ENCODE results near the gene NOD2. TPM values are rescaled to one million over a fixed set of nuclear protein-coding genes. Genes with fewer than 3 reads are reported as not detected.

NOD2 gene
- 0.52 and 0.54 TPM in 2 replicates for total RNA-seq

DNA sequence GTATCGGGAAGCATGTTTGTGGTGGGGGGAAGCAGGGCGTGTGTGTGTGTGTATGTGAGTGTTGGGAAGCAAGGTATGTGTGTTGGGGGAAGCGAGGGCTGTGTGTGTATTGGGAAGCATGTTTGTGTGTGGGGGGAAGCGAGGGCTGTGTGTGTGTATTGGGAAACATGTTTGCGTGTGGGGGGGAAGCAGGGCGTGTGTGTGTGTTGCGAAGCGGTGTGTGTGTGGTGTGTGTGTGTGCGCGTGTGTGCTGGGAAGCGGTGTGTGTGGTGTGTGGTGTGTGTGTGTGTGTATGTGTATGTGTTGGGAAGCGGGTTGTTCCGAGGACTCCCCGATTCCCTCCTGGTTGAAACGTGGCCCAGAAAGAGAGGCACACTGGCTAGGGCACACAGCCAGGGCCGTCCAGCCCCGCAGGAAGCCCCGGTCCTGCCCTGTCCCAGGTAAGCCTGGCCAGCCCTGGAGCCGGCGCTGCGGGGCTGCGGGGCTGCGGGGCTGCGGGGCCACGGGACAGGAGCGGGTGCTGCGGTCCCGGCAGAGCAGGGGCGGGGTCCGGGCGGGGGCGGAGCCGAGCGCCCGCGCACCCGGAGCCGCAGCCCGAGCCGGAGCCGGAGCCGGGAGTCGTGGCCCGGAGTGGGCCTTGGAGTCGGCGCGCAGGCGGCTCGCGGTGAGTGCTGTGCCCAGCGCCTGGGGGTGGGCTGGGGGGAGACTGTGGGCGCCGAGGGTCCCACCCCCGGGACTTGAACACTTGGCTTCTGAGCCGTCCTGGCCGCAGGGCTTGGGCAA, at the start of gene NOD2:
NOD2 (plus strand) TSS at position 608 of the 783 bp plus-strand sequence. CDS start 5,890 bp downstream, outside the sequence.

GRCh38 chr16:50681021-50681885, 12.2 kb upstream of the NOD2 start, which contains the start of gene SNX20:
SNX20 (minus strand) TSS chr16:50681312; CDS start chr16:50677526, 3,786 bp downstream.

GRCh38 chr16:50741781-50742575, 48.6 kb downstream of the NOD2 start, which contains the start of gene CYLD:
CYLD (plus strand) TSS chr16:50742086; CDS start chr16:50749699, 7,613 bp downstream.

Small RNA genes lying within 50 kb of the gene (small RNA-seq; reads per million reads assigned to genes)
- gene MIR3181: not detected

Other genes starting within 250 kb of the NOD2 start
- 0.54 and 0.78 TPM in 2 replicates for gene NKD1, start 145.2 kb upstream of the NOD2 start, total RNA-seq
- not detected in 2 replicates for gene SNX20, start 12.3 kb upstream of the NOD2 start, total RNA-seq
- 67.9 and 70.7 TPM in 2 replicates for gene CYLD, start 48.5 kb downstream of the NOD2 start, total RNA-seq

Data from articular chondrocyte of knee joint (primary cell).